Measurements from ENCODE around the gene PER2. TPM values are rescaled to one million over a fixed set of nuclear protein-coding genes. Genes with fewer than 3 reads are reported as not detected.
A peak's percentile ranks its signal among the peaks of the same experiment; 100 is the strongest.

The PER2 gene
- total and polyA plus RNA-seq, 2 of the 13 experiments (the other 11 are each of a cell fraction or from before 2014, with no cell fraction given): 5.1 to 9.4 TPM

GRCh38 chr2:238238766-238239542 is 49.5 kb downstream of the PER2 start (continued):
- no peak for TF ChIP-seq BCLAF1 (IDR thresholded peaks at IDR 0.05)
- no peak for TF ChIP-seq ZKSCAN1 (IDR thresholded peaks at IDR 0.05; ENCODE audit: low read length)
- no peak for TF ChIP-seq SIX1 (CRISPR knock-in tag; IDR thresholded peaks at IDR 0.05; ENCODE audit: borderline replicate concordance)
- TF ChIP-seq SP2 (CRISPR knock-in tag; IDR thresholded peaks at IDR 0.05): peak; percentile 59; the same call in 1 of the 2 replicates
- TF ChIP-seq KDM1A (CRISPR knock-in tag; IDR thresholded peaks at IDR 0.05): peak; percentile 70; the same call in 1 of the 2 replicates
- TF ChIP-seq HOXD1 (CRISPR knock-in tag; IDR thresholded peaks at IDR 0.05): no peak; the same call in none of the 2 replicates
- peak; percentile 98 for TF ChIP-seq ZBTB7A (CRISPR knock-in tag; IDR thresholded peaks at IDR 0.05)
- peak; percentile 96 for TF ChIP-seq FOXM1 (CRISPR knock-in tag; IDR thresholded peaks at IDR 0.05)
- peak; percentile 99 for TF ChIP-seq CENPT (CRISPR knock-in tag; IDR thresholded peaks at IDR 0.05; ENCODE audit: low read depth)
- peak; percentile 97 for TF ChIP-seq ZNF792 (CRISPR knock-in tag; IDR thresholded peaks at IDR 0.05)
- TF ChIP-seq ZBTB7B (CRISPR knock-in tag; IDR thresholded peaks at IDR 0.05): peak; percentile 51; the same call in 1 of the 2 replicates
- TF ChIP-seq HOXA9 (CRISPR knock-in tag; IDR thresholded peaks at IDR 0.05; ENCODE audit: borderline replicate concordance): peak; percentile 89; the same call in 1 of the 2 replicates
- peak; percentile 96 for TF ChIP-seq DMTF1 (CRISPR knock-in tag; IDR thresholded peaks at IDR 0.05)
- no peak for TF ChIP-seq STAT6 (CRISPR knock-in tag; IDR thresholded peaks at IDR 0.05; ENCODE audit: borderline replicate concordance)
- TF ChIP-seq ZFP37 (CRISPR knock-in tag; IDR thresholded peaks at IDR 0.05; ENCODE audit: borderline replicate concordance): peak; percentile 98
- no peak for TF ChIP-seq NFIC (IDR thresholded peaks at IDR 0.05; ENCODE audit: low read length)
- no peak for TF ChIP-seq SRF (IDR thresholded peaks at IDR 0.05; ENCODE audit: low read depth, low read length)
- peak; percentile 84 for TF ChIP-seq ESRRA (CRISPR knock-in tag; IDR thresholded peaks at IDR 0.05; ENCODE audit: low read depth)
- TF ChIP-seq HNF1B (CRISPR knock-in tag; IDR thresholded peaks at IDR 0.05): peak; percentile 59; the same call in 1 of the 2 replicates
- peak; percentile 89 for TF ChIP-seq SPEN (CRISPR knock-in tag; IDR thresholded peaks at IDR 0.05; ENCODE audit: low read depth)
- TF ChIP-seq NFKB2 (CRISPR knock-in tag; IDR thresholded peaks at IDR 0.05; ENCODE audit: borderline replicate concordance): peak; percentile 99
